Activated naive CD4-positive, alpha-beta T cell treated with anti-CD3 and anti-CD28 coated beads, Interleukin-2, amount 50 U/mL, for 24 hours (primary cell): ENCODE data around the gene NXT1.
"Not testable (repeated sequence)": the region's sequence is repeated elsewhere in the genome, so short reads cannot be mapped to it uniquely, and the experiment has no call there.

Experiments used
- H3K27ac Mint-ChIP-seq: one replicate; pipeline ENCODE4 v1.8.0; 2021; ENCODE audit warnings: mild to moderate bottlenecking, mixed read lengths
- H3K27me3 Mint-ChIP-seq: one replicate; pipeline ENCODE4 v1.8.0; 2021; ENCODE audit warnings: mixed read lengths
- H3K36me3 Mint-ChIP-seq: one replicate; pipeline ENCODE4 v1.8.0; 2021; ENCODE audit warnings: mixed read lengths
- H3K4me1 Mint-ChIP-seq: one replicate; pipeline ENCODE4 v1.8.0; 2021; ENCODE audit warnings: mixed read lengths
- H3K4me3 Mint-ChIP-seq: one replicate; pipeline ENCODE4 v1.8.0; 2021; ENCODE audit warnings: mild to moderate bottlenecking, mixed read lengths
- H3K9me3 Mint-ChIP-seq: one replicate; pipeline ENCODE4 v1.8.0; 2021; ENCODE audit warnings: mixed read lengths

NXT1 gene

DNA sequence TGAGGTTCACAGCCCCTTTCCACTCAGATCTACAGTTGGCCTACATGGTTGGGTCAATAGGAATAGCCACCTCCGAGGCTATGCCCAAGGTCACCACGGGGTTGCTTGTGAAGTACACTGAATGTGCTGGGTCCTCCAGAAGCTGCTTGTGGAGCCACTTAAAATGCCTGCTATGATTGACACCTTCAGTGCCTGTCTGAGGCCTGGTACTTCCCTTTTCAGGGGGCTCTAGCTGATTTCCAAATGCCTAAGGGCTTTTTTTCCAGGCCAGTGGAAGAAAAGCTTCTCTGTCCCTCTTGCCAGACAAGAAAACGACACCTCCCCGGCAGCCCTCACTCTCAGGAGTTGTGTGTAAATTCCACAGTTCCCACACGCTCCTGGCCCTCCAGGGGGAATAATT is 6.3 kb upstream of the NXT1 start:
- no peaks in the 10 kb centered on the region for H3K36me3 Mint-ChIP-seq
- peaks cover 2% of the 10 kb centered on the region for H3K4me1 Mint-ChIP-seq
- no peak overlapping the region for H3K27ac Mint-ChIP-seq
- H3K9me3 Mint-ChIP-seq: no peaks in the 10 kb centered on the region
- H3K27me3 Mint-ChIP-seq: no peaks in the 10 kb centered on the region
- no peak overlapping the region for H3K4me3 Mint-ChIP-seq

GRCh38 chr20:23346002-23346401 is 4.6 kb upstream of the NXT1 start:
- no peaks in the 10 kb centered on the region for H3K27me3 Mint-ChIP-seq
- no peak overlapping the region for H3K4me3 Mint-ChIP-seq
- no peaks in the 10 kb centered on the region for H3K36me3 Mint-ChIP-seq
- H3K9me3 Mint-ChIP-seq: no peaks in the 10 kb centered on the region
- H3K4me1 Mint-ChIP-seq: peaks cover 5% of the 10 kb centered on the region
- no peak overlapping the region for H3K27ac Mint-ChIP-seq

DNA sequence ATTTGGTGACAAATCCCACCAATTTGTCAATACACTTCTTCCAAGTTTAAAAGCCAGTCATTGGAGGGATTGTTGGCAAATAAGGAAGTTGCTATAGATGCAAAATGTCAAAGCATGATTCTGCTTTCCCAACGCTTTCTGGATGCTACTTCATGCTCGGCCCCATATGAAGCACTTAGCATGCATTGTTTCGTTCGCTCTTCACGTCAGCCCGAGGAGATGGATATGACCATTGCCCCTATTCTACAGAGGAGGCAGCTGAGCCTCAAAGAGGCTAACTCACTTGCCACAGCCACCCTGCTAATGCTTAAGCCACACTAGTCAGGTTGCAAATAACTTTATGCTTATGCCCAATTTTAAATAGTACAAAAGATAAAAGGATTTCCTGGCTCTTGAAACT is 2.8 kb upstream of the NXT1 start:
- Mint-ChIP-seq H3K9me3 (no peaks in the 10 kb centered on the region), H3K4me3 (no peak overlapping the region), H3K36me3 (peaks cover 3% of the 10 kb centered on the region), H3K27ac (peak overlapping the region; percentile 56), H3K4me1 (peaks cover 12% of the 10 kb centered on the region), H3K27me3 (no peaks in the 10 kb centered on the region)

GRCh38 chr20:23348510-23348909 is 2.1 kb upstream of the NXT1 start:
- H3K27ac Mint-ChIP-seq: peak overlapping the region; percentile 72
- H3K4me3 Mint-ChIP-seq, H3K27me3 Mint-ChIP-seq: not testable (repeated sequence)

GRCh38 chr20:23349338-23350195 is 1.0 kb upstream of the NXT1 start:
- H3K36me3 Mint-ChIP-seq: peaks cover 6% of the 10 kb centered on the region
- peaks cover 19% of the 10 kb centered on the region for H3K4me1 Mint-ChIP-seq
- no peaks in the 10 kb centered on the region for H3K9me3 Mint-ChIP-seq
- H3K27ac Mint-ChIP-seq: peak overlapping the region; percentile 100
- no peaks in the 10 kb centered on the region for H3K27me3 Mint-ChIP-seq
- peak overlapping the region; percentile 99 for H3K4me3 Mint-ChIP-seq

More at GRCh38 chr20:23348510-23348909, 2.1 kb upstream of the NXT1 start:
- peaks cover 16% of the 10 kb centered on the region for H3K4me1 Mint-ChIP-seq
- not testable (repeated sequence) for H3K36me3 Mint-ChIP-seq, H3K9me3 Mint-ChIP-seq

DNA sequence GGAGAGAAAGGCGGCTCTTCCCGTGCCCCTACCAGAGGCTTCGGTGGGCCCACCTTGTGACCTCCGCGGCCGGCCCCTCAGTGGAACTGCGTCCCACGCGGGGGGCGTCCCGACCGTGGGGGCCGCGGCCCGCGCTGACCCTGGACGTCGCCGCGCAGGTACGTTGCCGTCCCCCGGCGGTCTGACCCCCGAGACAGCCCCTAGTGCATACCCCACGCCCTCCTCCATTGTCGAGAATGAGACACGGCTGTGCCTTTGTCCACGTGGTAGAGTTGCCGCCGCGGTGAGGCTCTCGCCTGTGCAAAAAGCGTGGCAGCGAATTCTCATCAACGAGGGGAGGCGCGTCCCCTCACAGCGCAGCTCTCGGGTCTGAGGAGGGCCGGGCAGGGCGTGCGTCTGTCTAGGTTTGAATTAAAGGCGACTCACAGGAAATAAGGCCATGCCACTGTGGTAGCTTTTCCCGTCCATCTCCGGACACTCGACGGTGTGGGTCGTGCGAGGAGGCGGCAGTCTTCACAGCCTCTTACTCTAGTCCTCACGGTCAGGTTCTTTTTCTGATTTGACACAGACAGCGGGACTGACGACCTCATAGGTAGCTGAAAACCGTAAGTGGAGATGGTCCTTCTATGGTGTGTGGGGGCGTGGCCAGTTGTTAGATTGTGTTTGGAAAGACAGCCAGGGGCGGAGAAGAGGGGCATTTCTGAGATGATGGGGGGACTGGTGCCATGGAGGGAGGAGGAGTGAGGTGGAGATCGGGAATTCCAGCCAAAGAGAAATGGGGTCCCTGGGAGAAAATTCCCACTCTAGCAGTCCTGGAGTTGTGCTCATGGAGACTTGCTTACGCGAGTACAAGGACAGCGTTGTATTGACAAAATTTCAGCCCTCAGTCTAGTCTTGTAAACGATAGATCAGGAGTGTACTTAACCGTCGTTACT is 580 bp downstream of the NXT1 start:
- H3K4me3 Mint-ChIP-seq: peak overlapping the region; percentile 99
- no peaks in the 10 kb centered on the region for H3K27me3 Mint-ChIP-seq
- H3K9me3 Mint-ChIP-seq: no peaks in the 10 kb centered on the region
- peak overlapping the region; percentile 68 for H3K27ac Mint-ChIP-seq
- peaks cover 6% of the 10 kb centered on the region for H3K36me3 Mint-ChIP-seq
- H3K4me1 Mint-ChIP-seq: peaks cover 19% of the 10 kb centered on the region

GRCh38 chr20:23356203-23356602 is 5.6 kb downstream of the NXT1 start:
- Mint-ChIP-seq H3K4me3 (no peak overlapping the region), H3K27ac (no peak overlapping the region), H3K36me3 (peaks cover 6% of the 10 kb centered on the region), H3K4me1 (peaks cover 32% of the 10 kb centered on the region), H3K9me3 (no peaks in the 10 kb centered on the region), H3K27me3 (no peaks in the 10 kb centered on the region)

- H3K4me1 Mint-ChIP-seq: peaks cover 26% of the 10 kb centered on the region
- H3K4me3 Mint-ChIP-seq: peak overlapping the region; percentile 94
- H3K36me3 Mint-ChIP-seq: peaks cover 1% of the 10 kb centered on the region
- H3K9me3 Mint-ChIP-seq: no peaks in the 10 kb centered on the region
- H3K27ac Mint-ChIP-seq: peak overlapping the region; percentile 92
- H3K27me3 Mint-ChIP-seq: no peaks in the 10 kb centered on the region
Measured at GRCh38 chr20:23357767-23358562, 7.4 kb downstream of the NXT1 start.

DNA sequence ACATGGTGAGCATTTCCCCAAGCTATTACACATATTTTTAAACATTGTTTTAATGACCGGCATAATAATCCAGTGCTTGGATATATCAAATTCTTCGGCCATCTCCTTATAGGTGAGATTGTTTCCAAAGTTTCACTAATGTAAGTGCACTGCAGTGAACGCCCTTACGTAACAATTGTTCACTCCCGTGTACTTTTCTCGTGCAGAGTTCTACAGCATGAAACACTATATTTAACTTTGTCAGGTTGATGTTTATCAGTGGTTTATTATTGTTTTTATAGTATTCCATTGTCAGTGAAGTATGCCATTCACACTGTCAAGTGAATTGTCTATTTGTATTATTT is 7.9 kb downstream of the NXT1 start:
- peaks cover 30% of the 10 kb centered on the region for H3K4me1 Mint-ChIP-seq
- H3K36me3 Mint-ChIP-seq: peaks cover 1% of the 10 kb centered on the region
- peak overlapping the region; percentile 92 for H3K27ac Mint-ChIP-seq
- H3K4me3 Mint-ChIP-seq: peak overlapping the region; percentile 94
- no peaks in the 10 kb centered on the region for H3K27me3 Mint-ChIP-seq
- no peaks in the 10 kb centered on the region for H3K9me3 Mint-ChIP-seq

DNA sequence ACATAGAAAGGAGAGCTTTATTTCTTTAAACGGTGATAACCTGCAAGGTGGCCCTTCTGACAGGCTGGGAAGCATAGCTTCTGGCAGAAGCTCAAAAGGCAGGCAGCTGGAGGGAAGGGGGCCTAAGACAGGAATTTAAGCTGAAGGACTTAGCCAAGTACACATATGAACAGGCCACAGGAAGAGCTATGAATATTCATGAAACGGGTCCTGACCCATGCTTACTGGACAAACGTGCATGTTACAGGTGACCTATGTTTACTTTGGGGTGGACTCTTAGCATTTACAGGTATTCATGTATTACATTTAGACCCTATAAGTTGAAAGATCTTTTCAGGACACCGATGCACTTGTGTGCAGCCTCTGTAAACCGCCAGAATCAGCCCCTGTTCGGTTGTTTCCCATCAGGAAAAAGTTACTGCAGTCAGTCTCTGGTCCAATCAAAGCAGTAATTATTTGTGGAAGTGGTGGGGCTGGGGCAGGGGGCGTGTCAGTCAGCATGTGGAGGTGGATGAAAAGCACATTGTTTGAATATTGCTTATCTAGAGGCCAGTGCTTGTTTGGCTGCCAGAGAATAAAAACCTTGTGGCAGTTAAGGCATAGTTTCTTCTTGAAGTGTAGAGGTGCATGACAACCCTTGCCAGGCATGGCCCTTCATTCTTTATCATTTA is 8.5 kb downstream of the NXT1 start:
- H3K4me1 Mint-ChIP-seq: peaks cover 32% of the 10 kb centered on the region
- H3K9me3 Mint-ChIP-seq: no peaks in the 10 kb centered on the region
- H3K27ac Mint-ChIP-seq: peak overlapping the region; percentile 76
- peaks cover 1% of the 10 kb centered on the region for H3K36me3 Mint-ChIP-seq
- H3K27me3 Mint-ChIP-seq: no peaks in the 10 kb centered on the region
- peak overlapping the region; percentile 94 for H3K4me3 Mint-ChIP-seq

GRCh38 chr20:23360531-23360930 is 9.9 kb downstream of the NXT1 start:
- Mint-ChIP-seq H3K4me1 (peaks cover 45% of the 10 kb centered on the region), H3K27me3 (no peaks in the 10 kb centered on the region), H3K36me3 (peaks cover 9% of the 10 kb centered on the region), H3K27ac (peak overlapping the region; percentile 93), H3K9me3 (no peaks in the 10 kb centered on the region), H3K4me3 (peak overlapping the region; percentile 87)

DNA sequence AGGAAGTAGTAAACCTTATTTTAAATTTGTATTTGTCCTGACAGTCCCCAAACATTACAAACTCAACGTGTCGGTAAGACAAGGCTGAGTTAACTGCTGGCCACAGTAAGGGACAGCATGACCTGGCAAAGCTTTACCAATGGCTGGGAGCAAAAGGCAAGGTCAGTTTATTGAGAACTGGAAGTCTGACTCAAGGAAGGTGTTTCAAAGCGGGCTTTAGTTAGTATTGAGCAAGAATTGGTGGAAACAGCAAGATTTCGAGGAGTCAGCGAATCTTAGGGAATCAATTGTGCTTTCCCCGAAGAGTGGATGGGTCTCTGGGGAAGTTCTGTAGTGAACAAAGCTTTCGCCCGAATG is 10.5 kb downstream of the NXT1 start:
- H3K9me3 Mint-ChIP-seq: no peaks in the 10 kb centered on the region

DNA sequence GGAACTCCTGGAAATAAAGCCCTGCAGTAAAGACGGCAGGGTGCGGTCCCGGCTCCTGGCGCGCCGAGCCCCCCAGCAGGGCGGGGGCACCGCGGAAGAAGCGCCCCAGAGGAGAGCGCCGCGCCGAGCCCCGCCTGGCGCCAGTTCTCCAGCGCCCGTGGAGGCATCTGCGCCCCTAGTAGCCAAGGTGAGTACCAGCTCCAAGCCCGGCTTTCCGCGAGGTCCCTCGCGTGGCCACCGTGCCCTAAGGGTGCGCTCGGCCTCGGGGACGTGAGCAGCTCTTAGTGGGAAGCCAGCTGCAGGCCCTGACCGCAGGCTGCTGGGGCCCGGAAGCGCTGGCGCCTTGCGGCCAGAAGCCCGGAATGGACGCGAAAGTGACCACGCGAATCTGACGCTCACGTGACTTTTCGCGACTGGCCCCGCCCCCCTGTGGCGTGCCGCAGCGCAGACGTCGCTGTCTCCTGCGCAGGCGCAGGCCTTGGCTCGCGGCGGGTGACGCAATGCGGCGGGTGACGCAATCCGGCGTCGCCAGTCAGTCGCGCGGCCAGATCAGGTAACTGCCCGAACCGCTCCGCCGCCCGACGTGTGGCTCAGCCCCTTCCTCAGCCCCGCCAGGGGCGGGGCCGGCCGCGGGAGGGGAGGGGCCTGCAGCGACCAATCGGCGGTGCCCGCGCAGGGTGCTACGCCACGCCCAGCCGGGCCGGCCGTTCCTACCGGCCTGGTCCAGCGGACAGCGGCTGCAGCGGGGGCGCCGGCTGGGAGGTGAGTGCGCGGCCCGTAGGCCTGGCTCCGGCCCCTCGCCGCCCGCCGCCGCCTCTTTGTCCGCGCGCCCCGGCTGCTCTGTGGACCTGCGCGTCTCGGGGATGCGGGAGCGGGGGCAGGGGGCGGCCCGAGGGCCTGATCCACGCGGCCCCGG is 11.1 kb downstream of the NXT1 start, which contains the start of gene GZF1:
TSS of gene GZF1 (plus strand) at position 707 of the 916 bp plus-strand sequence. CDS start 2,202 bp downstream, outside the sequence.
- Mint-ChIP-seq H3K9me3 (no peaks in the 10 kb centered on the region), H3K4me1 (peaks cover 54% of the 10 kb centered on the region), H3K27ac (peak within 1 kb of the TSS; percentile 95), H3K36me3 (peaks cover 14% of the 10 kb centered on the region), H3K27me3 (no peaks in the 10 kb centered on the region), H3K4me3 (peak within 1 kb of the TSS; percentile 91)

More for the DNA sequence above, 10.5 kb downstream of the NXT1 start:
- no peaks in the 10 kb centered on the region for H3K27me3 Mint-ChIP-seq
- H3K36me3 Mint-ChIP-seq: peaks cover 11% of the 10 kb centered on the region
- H3K27ac Mint-ChIP-seq: peak overlapping the region; percentile 93
- H3K4me1 Mint-ChIP-seq: peaks cover 48% of the 10 kb centered on the region
- peak overlapping the region; percentile 87 for H3K4me3 Mint-ChIP-seq
